Measurements from ENCODE around the gene MSRB1.

DNA sequence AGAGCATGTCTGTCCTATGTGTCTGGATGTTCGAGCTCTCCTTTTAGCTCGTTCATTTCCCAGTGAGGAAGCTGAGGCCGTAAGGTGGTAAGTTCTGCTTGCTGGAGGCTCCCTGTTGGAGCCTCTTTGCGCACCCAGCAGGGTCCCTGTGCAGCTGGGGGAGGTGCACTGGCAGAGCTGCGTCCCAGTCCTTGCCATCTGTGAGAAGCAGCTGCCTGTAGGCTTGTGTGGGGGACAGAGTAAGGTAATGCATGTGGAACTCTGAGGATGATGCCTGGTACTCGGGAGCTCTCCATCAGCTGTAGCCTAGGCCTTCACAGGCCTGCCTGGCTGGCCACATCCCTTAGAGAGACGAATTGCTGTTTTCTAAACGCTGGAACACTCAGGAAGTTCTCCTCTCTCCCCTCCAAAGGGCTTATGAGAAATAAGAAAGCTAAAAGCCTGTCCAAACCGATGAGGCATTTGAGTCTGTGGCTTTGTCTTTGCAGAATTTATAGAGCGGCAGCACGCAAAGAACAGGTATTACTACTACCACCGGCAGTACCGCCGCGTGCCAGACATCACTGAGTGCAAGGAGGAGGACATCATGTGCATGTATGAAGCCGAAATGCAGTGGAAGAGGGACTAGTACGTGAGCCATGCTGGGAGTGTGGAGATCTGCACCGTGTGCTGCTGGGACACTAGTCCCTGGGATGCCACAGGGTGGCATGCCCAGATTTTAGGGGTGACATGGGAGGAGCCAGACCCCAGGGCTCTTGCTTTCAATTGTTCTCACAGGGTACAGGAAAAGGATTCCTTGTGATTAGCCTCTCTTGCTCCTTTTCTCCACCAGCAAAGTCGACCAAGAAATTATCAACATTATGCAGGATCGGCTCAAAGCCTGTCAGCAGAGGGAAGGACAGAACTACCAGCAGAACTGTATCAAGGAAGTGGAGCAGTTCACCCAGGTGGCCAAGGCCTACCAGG, 17.9 kb upstream of the MSRB1 start:
- TF ChIP-seq GATA2 (IDR thresholded peaks at IDR 0.05; ENCODE audit: low read depth, low read length) (no peak), GATA3 (IDR thresholded peaks at IDR 0.05; ENCODE audit: low read depth, low read length) (no peak)

Data from SH-SY5Y (cell line).